Stimulated activated CD4-positive, alpha-beta T cell treated with anti-CD3 and anti-CD28 coated beads, Interleukin-4, amount 100 ng/mL, for 48 hours (primary cell): ENCODE measurements around the gene TEX52.
"Not testable (repeated sequence)": the region's sequence is repeated elsewhere in the genome, so short reads cannot be mapped to it uniquely, and the experiment has no call there.

Experiments used
- DNase-seq, 2 donors: peaks; one replicate each; pipeline ENCODE4 v3.0.0-alpha.2; 2020; ENCODE audit warnings: low read depth in 2 of 2

The TEX52 gene

DNA sequence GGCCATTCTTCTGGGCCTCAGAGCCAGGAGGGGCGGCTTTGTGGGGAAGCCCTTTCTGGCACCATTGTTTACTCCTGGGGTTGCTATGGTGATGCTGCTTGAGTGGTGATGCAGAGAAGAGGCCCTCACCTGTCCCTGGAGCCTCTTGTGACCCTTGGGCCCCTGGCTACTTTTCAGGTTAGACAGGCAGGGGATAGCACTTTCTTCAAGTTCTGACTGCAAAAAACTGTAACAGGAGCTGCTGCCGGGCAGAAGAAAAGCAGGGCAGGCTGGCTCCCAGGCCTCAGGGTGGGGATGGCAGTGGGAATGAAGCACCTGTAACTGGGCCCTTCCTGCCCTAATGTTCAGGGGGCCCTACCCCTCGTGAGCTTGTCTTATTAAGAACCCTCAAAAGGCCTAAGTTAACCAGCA is at the start of gene TEX52:
Gene TEX52 (minus strand): TSS at position 19 of the 411 bp plus-strand sequence. CDS start 13 bp downstream, at position 6.
- DNase-seq, result no peak

- DNase-seq, result no peak
Observed at GRCh38 chr12:2904260-2904659, 47.4 kb upstream of the TEX52 start.

DNA sequence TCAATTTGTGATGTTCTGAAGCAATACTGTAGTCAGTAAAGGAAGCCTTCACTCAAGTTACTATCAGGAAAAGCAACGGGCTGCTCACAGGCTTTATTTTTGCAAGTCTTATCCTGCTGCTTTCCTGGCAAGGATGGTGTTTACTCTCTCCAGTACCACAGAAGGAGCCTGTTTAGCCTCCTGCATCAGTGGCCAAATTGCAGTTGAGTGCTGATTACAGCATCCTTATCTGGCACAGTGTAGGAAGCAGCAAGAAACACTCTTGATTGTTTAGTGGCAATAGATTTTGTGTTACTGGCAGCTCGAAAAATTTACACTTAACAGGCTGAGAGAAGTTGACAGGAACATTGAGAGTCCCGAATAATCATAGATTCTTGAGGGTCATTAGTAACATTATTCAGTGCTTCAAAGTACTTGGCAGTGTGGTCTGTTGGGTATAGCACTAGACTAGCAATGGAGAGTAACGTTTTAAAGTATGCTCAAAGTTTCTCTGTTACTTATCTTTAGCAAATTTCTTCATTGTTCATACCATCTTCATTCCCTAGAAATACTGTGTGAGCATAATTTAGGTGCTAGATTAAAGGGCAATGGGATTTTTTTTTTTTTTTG is 45.5 kb upstream of the TEX52 start:
- DNase-seq, result no peak

DNA sequence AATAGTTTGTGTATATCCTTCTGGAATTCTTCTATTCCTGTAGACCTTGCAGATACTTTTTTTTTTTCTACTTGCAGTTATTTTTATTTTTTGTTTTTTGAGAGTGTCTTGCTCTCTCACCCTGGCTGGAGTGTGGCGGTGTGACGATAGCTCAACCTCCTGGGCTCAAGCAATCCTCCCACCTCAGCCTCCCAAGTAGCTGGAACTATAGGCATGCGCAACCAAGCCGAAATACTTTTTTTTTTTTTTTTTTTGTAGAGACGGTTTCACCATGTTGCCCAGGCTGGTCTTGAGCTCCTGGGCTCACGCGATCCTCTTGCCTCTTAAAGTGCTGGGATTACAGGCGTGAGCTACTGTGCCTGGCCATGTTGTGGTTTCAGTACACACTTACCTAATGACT is 43.8 kb upstream of the TEX52 start:
- no peak for DNase-seq

DNA sequence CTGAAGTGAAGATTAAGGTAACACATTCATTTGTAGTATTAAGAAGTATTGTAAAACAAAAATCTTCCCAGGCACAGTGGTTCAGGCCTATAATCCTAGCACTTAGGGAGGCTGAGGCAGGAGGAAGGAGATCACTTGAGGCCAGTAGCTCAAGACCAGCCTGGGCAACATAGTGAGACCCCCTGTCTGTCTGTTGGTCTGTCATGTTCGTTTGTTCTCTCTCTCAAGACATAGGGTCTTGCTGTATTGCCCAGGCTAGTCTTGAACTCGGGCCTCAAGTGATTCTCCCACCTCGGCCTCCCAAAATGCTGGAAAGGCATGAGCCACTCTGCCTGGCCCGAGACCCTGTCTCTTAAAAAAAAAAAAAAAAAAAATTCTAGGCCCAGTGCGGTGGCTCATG is 40.6 kb upstream of the TEX52 start:
- no peak for DNase-seq

DNA sequence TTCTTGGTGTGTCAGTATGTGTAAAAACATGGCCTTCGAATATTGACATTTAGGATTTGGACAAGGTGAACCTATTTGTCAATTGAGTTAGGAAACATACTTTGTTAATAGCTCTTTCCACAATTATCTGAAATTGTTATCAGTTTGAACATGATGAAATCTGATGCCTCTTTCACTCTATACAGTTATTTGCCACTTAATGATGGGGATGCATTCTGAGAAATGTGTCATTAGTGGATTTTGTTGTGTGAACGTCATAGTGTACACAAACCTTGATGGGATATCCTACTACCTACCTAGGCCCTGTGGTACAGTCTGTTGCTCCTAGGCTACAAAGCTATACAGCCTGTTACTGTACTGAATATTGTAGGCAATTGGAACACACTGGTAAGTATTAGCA is 38.7 kb upstream of the TEX52 start:
- no peak for DNase-seq

DNA sequence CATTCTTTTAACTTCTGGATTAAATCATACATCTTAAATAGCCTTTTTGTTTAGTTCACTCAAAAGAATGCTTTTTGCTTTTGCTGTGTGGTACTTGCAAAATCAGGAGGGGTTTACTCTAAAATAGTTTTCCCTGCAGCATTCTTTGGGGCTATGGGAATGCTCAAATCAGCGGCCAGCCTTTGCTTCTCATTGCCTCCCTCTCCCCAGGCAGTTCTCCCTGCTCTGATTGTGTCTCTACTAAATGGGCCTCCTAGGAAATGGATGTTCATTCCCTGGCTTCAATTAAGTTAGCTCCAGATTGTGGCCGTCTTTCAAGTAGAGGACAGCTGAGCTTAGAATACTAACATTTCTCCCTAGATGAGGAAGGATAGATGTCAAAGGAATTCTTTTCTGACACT is 38.2 kb upstream of the TEX52 start:
- no peak for DNase-seq

DNA sequence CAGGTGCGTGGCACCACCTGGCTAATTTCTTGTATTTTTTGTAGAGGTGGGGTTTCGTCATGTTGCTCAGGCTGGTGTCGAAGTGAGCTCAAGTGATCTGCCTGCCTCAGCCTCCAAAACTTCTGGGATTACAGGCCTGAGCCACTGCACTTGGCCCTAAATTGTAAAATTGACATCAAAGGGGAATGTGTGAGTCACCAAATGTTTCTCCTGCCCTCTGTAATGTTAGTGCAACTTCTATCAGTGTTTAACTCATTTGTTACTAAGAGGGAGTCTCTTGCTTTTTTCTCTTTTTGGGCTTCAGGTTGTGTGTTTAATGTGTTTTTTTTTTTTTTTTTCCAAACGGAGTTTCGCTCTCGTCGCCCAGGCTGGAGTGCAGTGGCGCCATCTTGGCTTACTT is 36.2 kb upstream of the TEX52 start:
- DNase-seq, result no peak

- no peak for DNase-seq
Observed at GRCh38 chr12:2892246-2892645, 35.4 kb upstream of the TEX52 start.

DNA sequence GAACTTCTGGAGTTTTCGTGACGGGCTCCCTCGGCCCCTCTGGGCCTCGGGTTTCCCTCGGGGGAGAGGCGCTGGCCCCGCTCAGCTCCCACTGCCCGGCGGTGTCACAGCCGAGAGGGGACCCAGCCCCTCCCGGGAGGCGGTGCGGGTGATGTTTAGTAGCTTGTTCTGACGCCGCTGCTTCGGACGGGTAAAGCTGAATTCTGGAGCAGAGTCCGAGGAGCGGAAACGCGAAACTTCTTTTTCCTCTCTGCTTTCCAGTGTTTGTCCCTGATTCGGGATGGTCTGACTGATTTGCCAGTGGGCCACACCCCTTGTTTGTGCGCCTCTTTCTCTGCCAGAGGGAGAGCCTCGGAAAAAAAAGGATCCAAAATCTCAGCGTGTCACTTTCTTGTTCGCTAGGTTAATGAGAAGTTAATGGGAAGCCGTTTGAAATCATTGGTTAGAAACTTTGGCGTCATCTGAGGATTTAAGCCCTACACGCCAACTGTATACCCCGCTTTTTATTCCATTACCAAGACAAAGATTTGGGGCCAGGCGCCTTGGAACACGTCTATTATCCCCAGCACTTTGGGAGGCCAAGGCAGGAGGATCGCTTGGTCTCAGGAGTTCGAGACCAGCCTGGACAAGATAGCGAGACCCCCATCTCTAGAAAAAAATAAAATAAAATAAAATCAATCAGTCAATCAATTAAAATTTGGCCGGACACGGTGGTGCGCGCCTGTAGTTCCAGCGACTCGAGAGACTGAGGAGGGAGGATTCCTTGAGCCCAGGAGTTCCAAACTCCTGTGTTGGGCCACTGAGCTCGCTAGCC is 34.6 kb upstream of the TEX52 start:
- DNase-seq, result peak; percentile 7 to 10

- peak; percentile 96 to 97 for DNase-seq
Observed at GRCh38 chr12:2890388-2891239, 33.8 kb upstream of the TEX52 start, which contains the start of gene TULP3. TSS of gene TULP3 (plus strand) at chr12:2890891. CDS start at chr12:2890948, 57 bp downstream.

GRCh38 chr12:2890001-2890387 is 33.2 kb upstream of the TEX52 start:
- DNase-seq, result no peak

DNA sequence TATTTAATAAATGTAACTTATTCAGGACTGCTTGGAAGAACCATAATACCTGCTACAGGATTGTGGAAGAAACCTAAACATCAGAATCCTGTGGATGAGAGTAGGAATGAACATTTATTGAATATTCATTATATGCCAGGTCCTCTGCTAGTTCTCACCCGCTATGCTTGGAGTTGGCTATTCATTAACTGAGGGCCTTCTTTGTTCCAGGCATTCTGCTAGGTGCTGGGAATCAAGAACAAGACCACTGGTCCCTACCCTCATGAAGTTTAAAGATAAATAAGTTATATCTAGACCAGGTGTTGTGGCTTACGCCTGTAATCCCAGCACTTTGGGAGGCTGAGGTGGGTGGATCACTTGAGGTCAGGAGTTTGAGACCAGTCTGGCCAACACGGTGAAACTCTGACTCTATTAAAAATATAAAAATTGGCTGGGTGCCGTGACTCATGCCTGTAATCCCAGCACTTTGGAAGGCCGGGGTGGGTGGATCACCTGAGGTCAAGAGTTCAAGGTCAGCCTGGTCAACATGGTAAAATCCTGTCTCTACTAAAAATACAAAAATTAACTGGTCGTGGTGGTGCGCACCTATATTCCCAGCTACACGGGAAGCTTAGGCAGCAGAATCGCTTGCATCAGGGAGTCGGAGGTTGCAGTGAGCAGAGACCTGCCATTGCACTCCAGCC is 30.1 kb upstream of the TEX52 start:
- no peak for DNase-seq

DNA sequence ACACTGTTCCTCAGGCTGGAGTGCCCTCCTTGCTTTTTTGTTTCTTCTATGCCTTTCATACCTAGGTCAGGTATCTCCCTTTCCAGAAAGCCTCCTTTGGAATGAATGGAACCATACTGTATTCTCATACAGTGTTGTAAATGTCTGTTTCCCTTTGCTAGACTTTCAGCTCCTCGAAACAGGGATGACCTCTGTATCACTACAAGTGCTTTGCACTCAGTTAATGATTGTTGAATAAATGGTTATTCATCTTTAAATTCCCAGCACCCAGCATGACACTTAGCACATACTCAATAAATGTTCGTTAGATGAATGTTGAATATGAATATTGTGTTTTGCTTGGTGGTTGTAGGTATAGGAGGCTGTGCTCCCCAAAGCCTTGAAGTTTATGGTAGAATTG is 28.0 kb upstream of the TEX52 start:
- DNase-seq, result no peak

DNA sequence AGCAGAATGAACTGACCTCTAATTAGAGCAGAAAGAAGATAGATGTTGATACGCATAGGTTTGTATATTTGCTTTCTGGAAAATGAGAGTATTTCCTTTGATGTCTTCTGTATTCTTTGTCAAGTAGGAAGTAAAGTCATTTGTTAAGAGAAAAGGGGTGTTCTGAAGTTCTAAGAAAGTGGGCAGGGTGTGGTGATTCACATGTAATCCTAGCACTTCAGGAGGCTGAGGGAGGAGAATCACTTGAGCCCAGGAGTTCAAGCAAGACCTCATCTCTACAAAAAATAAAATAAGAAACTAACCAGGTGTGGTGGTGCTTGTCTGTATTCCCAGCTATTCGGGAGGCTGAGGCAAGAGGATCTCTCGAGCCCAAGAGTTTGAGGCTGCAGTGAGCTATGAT is 23.0 kb upstream of the TEX52 start:
- no peak for DNase-seq

DNA sequence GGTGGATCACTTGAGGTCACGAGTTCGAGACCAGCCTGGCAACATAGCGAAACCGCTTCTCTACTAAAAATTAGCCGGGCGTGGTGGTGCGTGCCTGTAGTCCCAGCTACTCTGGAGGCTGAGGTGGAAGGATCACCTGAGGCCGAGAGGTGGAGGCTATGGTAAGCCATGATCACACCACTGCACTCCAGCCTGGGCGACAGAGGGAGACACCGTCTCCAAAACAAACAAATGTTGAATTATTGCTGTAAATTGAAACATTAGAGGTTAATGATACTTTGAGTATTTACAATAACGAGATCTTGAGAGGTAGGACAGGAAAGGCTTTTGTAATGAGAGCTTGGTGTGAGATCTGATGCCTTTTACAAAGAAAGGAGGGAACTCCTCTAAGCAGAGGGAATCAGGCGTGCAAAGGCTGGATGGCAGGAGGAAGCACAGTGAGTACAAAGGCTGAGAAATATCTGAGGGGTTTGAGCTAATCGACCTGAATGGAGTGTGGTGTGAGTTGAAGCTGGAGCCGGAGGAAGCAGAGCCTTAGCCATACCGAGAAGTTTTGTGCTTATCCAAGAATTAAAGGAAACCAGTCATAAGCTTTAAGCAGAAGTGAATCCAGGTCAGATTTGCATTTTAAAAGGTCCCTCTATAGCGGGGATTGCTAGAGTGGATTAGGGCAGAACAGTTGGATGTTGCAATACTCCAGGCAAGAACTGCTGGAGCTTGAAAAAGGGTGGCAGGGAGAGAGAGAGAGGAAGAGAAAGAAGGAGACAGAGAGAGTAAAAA is 21.3 kb upstream of the TEX52 start:
- DNase-seq, result no peak

DNA sequence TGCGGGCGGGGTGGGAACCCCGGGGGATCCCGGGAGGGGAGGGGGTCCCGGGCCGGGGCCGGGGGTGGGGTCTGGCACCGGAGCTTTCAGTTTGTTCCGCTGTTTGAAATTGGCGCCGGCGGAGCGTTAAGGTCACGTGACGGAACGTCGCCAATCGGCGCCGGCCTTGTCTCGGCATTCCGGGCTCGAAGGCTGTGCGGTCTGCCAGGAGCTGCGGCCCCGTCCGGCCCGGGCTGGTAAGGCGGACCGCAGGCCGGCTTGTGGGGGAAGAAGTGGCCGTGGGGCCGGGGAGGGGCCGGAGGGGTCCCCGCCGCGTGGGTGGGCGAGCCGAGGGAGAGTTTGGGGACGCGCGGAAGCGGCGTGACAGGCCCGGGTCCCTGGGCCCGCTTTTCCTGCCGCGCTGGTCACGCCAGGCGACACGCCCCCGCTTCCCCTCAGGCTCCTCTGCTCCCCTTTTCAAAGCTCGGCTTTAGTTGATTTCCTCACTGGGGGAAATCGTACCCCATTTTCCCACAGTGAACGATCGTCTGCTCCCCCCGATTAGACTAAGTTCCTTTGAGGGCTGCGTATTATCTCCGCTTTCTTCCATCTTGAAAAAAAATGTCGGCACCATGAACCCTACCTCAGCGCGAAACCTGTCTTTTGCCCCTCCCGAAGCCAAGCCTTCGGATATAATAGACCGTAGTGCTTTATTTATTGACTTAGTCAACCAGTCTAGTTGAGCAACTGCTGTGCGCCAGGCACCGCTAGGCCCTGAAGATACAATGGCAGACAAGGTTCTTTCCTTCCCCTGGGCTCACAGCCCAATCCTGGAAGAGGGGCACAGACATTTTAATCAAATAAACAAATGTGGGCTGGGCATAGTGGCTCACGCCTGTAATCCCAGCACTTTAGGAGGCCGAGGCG is 20.5 kb upstream of the TEX52 start, which contains the start of the genes FOXM1 and RHNO1:
Gene FOXM1 (minus strand): TSS at position 128 of the 906 bp plus-strand sequence. CDS start 2,696 bp downstream, outside the sequence.
Gene RHNO1 (plus strand): TSS at position 177 of the 906 bp plus-strand sequence. CDS start 8,144 bp downstream, outside the sequence.
- peak; percentile 79 to 81 for DNase-seq

- peak; percentile 14 to 26 for DNase-seq
Observed at GRCh38 chr12:2876431-2877046, 19.7 kb upstream of the TEX52 start.

DNA sequence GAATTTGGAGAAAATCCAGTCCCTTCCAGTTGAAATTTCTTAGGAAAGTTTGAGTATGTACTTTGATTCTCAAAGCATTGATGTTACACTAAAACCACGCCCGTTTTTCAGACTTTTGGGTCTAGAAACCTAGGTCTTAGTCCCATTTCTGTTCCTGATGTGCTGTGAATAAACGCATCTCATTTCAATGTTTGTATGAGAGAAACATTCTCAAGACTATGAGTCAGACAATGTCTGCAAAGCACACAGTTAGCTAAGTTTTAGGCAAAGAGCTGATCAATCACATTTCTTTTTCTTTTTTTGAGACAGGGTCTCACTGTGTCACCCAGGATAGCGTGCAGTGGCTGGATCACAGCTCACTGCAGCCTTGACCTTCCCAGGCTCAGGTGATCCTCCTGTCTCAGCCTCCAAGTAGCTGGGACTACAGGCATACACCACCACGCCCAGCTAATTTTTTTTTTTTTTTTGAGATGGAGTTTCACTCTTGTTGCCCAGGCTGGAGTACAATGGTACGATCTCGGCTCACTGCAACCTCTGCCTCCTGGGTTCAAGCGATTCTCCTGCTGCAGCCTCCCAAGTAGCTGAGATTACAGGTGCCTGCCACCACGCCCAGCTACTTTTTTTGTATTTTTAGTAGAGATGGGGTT is 12.3 kb upstream of the TEX52 start:
- not testable (repeated sequence) for DNase-seq
